GM10248 (cell line): ENCODE results near the gene LATS2.

Experiments used
- CTCF ChIA-PET: fragments of 300-600 bp; sonication (Branson Sonifier 250); formaldehyde crosslinking; extraction: SDS; loops from one replicate; lab custom pipeline; 2021; ENCODE audit warnings: antibody characterized with exemption; lab: Yijun Ruan, JAX
- POLR2A ChIA-PET: fragments of 350-650 bp; sonication (Branson Sonifier 250); formaldehyde crosslinking; extraction: SDS; loops from one replicate; lab custom pipeline; 2020; ENCODE audit warnings: antibody characterized with exemption; lab: Yijun Ruan, JAX
- DNase-seq: peaks from one replicate; pipeline ENCODE4 v3.0.0; 2012; ENCODE audit errors: extremely low spot score
- TF ChIP-seq, protein P1 (sequence below): IDR thresholded peaks from 2 replicates; pipeline ENCODE4 v1.5.1; 2012; ENCODE audit warnings: mild to moderate bottlenecking, low read depth; ENCODE audit errors: extremely low read depth, missing control alignments, control extremely low read depth

The LATS2 gene

DNA sequence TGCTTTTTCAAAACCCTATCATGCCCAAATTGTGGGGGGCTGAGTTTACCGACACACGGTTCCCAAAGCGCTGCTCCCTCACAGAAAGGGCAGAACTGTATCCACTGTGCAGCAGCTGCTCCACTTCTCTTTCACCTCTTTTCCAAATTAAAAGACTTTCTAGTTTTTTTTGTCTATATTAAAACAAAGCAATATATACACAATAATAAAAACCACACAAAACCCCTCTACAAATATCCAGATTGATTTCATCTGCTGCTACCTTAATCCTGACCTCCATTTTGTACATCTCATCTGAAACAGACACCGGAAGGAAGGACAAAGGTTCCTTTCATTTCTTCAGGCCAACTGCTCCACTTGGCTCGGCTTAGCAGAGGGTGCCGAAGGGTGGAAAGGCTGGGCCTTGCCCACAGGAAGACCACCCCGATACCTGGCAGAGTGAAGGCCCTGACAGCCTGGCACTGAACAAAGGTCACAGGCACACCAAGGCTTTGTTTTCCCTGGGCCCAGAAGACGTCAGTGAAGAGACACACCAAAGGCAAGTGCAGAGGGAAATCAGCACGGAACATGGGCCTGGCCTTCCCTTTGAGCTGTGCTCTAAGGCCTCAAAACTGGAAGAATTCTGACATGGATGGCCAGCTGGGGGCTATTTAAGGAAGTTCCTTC, 71.6 kb downstream of the LATS2 start:
- POLR2A ChIA-PET, result no interaction called here
- no peak for DNase-seq
- CTCF ChIA-PET, result no interaction called here

DNA sequence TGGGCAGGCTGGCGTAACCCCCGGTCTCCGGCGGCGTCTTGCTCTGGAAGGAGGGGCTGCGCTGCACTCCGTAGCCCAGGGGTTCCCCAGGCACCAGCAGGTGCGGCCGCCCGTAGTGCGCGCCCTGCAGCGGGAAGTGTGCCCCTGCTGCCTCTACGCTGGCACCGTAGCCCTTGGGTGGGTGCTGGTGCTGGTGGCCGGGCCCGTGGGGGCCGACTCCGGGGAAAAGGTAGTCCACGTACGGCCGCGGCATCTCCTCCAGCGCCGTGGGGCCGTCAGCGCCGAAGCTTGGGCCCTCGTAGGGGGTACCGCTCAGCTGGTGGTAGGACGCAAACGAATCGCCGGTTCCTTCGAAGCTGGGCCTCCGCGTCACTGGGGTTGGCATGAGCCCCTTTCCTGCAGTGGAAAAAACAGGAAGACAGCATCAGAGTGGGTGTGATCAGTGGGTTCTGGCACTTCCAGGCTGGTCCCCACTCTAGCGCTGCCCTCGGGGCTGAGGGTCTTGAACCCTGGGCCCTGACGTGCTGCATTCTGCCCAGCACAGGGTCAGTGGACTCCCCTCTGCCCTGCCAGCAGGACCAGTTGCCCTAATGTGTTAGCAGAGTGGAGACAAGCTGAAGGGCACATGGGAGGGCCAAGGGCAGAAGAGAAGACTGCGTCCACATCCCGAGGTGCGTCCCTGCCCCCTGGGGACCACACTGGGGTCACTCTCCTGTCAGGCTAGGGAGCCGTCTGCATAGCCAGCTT, 72.3 kb downstream of the LATS2 start:
- ChIA-PET POLR2A (no interaction called here), CTCF (no interaction called here)
- no peak for DNase-seq
- TF ChIP-seq, protein P1, sequence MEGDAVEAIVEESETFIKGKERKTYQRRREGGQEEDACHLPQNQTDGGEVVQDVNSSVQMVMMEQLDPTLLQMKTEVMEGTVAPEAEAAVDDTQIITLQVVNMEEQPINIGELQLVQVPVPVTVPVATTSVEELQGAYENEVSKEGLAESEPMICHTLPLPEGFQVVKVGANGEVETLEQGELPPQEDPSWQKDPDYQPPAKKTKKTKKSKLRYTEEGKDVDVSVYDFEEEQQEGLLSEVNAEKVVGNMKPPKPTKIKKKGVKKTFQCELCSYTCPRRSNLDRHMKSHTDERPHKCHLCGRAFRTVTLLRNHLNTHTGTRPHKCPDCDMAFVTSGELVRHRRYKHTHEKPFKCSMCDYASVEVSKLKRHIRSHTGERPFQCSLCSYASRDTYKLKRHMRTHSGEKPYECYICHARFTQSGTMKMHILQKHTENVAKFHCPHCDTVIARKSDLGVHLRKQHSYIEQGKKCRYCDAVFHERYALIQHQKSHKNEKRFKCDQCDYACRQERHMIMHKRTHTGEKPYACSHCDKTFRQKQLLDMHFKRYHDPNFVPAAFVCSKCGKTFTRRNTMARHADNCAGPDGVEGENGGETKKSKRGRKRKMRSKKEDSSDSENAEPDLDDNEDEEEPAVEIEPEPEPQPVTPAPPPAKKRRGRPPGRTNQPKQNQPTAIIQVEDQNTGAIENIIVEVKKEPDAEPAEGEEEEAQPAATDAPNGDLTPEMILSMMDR, result no peak

More for the DNA sequence above, 71.6 kb downstream of the LATS2 start:
- TF ChIP-seq, protein P1, result no peak

DNA sequence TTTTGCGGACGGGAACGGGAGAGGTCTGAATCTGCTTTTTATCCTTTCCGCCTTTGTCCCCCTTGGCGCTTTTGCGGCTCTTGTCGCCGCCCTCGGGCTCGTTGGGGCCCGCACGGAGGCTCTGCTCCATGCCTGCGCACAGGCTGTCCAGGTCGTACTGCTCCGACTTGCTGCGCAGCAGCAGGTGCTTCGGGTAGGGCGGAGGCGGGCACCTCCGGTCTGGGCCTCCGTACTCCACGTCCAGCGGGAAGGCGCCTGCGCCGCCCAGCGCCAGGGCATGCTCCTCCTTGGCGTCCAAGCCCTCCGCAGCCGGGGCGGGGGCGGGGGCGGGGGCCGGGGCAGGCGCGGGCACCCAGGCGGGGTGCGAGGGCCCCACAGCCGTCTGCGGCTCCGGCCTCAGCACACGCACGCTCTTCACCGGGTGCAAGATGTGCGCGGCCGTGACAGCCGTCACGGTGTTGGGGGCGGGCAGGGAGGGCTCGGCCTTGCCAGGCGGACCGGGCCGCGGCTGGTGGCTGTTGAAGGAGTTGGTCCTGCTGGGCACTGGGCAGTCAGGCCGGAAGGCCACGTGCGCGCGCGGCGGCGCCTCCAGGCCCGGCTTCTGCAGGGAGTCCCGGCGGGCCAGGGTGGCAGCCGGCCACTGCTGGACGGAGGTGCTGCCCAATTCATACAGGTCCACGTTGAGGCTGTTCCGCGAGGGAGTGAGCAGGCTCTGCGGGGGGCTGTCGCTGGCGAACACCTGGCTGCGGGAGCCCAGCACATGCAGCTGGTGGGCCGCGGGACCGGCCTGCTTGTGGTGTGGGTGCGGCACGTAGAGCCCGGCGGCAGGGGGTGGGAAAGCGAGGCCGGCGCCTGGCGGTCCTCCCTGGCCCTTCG, 73.1 kb downstream of the LATS2 start:
- ChIA-PET CTCF (no interaction called here), POLR2A (no interaction called here)
- TF ChIP-seq, protein P1, result no peak
- DNase-seq, result no peak

DNA sequence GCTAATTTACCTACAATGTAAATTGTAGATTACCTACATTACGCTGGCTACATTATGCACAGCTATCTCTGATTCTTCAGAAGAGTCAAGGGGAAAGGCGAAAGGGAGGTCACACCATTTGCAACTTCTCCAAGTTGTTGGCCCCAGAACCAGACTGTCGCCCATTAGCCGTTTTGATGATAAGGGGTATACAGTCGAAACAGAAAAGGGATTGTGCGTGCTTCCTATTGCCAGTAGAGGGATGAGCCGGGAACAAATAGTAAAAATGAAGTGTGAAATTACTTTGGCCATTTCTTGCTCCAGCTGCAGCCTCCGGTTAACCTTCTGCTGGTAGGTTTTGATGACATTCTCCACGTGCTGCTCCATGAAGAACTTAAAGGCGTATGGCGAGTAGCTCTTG, 73.8 kb downstream of the LATS2 start:
- ChIA-PET POLR2A (no interaction called here), CTCF (interaction anchor here (0.8 kb wide), 1 partner anchor 9 kb away, joined by 4 read pairs; no protein-coding TSS in a partner anchor)
- TF ChIP-seq, protein P1, result no peak
- DNase-seq, result no peak

DNA sequence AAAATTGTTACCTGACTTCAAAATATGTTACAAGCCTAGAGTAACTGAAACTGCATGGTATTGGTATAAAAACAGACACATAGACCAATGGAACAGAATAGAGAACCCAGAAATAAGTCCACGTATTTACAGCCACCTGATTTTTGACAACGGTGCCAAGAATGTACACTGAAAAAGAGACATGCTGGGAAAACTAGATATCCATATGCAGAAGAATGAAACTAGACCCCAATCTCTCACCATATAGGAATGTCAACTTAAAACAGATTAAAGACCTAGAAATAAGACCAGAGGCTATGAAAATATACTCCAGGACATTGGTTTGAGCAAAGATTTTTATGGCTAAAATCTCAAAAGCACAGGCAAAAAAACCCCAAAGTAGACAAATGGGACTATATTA, 76.5 kb downstream of the LATS2 start:
- ChIA-PET CTCF (interaction anchor here (1.1 kb wide), 1 partner anchor 18 kb away, joined by 3 read pairs; no protein-coding TSS in a partner anchor), POLR2A (no interaction called here)
- no peak for DNase-seq
- TF ChIP-seq, protein P1, result no peak

DNA sequence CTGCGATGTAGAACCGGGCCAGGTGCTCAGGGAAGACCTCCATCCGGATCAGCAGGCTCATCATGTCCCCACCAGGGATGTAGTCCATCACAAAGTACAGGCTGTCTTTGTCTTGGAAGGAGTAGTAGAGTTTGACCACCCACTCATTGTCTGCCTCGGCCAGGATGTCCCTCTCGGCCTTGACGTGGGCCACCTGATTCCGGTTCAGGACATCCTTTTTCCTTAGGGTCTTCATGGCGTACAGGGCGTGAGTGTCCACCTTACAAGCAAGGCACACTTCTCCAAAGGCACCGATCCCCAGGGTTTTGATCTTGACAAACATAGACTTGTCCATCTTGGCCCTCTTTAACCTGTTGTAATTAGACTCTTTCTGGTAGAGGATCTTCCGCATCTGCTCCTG, 78.0 kb downstream of the LATS2 start:
- no peak for DNase-seq
- POLR2A ChIA-PET, result no interaction called here
- CTCF ChIA-PET, result no interaction called here
- TF ChIP-seq, protein P1, result no peak
